NCI-H2081 treated with DMSO at 0.1 percent for 48 hours (cell line): Measurements from ENCODE around the gene SCAMP2.
A peak's percentile ranks its signal among the peaks of the same experiment; 100 is the strongest.
"Not testable (repeated sequence)": the region's sequence is repeated elsewhere in the genome, so short reads cannot be mapped to it uniquely, and the experiment has no call there.

Source experiments
- DNase-seq: peaks from one replicate; lab custom pipeline; 2025; lab: John Stamatoyannopoulos, UW

The SCAMP2 gene

GRCh38 chr15:74890665-74890960 lies 17.4 kb upstream of the SCAMP2 start:
- DNase-seq = no peak

GRCh38 chr15:74889883-74890664 lies 16.9 kb upstream of the SCAMP2 start, which contains the start of gene MPI:
Gene MPI, plus strand, starts transcription at chr15:74890042. Its CDS starts 32 bp downstream, at chr15:74890074.
- DNase-seq = peak; percentile 38

- no peak for DNase-seq
Measured at GRCh38 chr15:74889390-74889882, 16.3 kb upstream of the SCAMP2 start.

- no peak for DNase-seq
Measured at GRCh38 chr15:74888716-74889115, 15.6 kb upstream of the SCAMP2 start.

GRCh38 chr15:74887537-74888193 lies 14.5 kb upstream of the SCAMP2 start:
- DNase-seq = not testable (repeated sequence)

GRCh38 chr15:74885461-74885860 lies 12.3 kb upstream of the SCAMP2 start:
- DNase-seq = no peak

GRCh38 chr15:74884428-74885223 lies 11.5 kb upstream of the SCAMP2 start:
- DNase-seq = no peak

GRCh38 chr15:74882528-74882927 lies 9.4 kb upstream of the SCAMP2 start:
- no peak for DNase-seq

GRCh38 chr15:74878273-74878672 lies 5.1 kb upstream of the SCAMP2 start:
- no peak for DNase-seq

- DNase-seq = no peak
Measured at GRCh38 chr15:74873756-74874424, 725 bp upstream of the SCAMP2 start.

GRCh38 chr15:74872702-74873035 lies 496 bp downstream of the SCAMP2 start:
- DNase-seq = no peak

GRCh38 chr15:74870436-74871215 lies 2.5 kb downstream of the SCAMP2 start:
- DNase-seq = no peak

- DNase-seq = no peak
Measured at GRCh38 chr15:74869726-74870407, 3.3 kb downstream of the SCAMP2 start.

GRCh38 chr15:74869372-74869725 lies 3.8 kb downstream of the SCAMP2 start:
- DNase-seq = no peak

- DNase-seq = no peak
Measured at GRCh38 chr15:74868059-74868458, 5.1 kb downstream of the SCAMP2 start.

- no peak for DNase-seq
Measured at GRCh38 chr15:74867466-74868038, 5.6 kb downstream of the SCAMP2 start.

- no peak for DNase-seq
Measured at GRCh38 chr15:74866090-74866489, 7.1 kb downstream of the SCAMP2 start.

GRCh38 chr15:74865316-74865715 lies 7.8 kb downstream of the SCAMP2 start:
- no peak for DNase-seq

GRCh38 chr15:74864296-74864695 lies 8.9 kb downstream of the SCAMP2 start:
- DNase-seq = no peak

GRCh38 chr15:74863239-74864056 lies 9.7 kb downstream of the SCAMP2 start:
- no peak for DNase-seq
